Cardiac muscle cell (in vitro differentiated cells and primary cell): ENCODE measurements around the gene TNRC6C. TPM values are rescaled to one million over a fixed set of nuclear protein-coding genes. Genes with fewer than 3 reads are reported as not detected.

Source experiments
- DNase-seq, 2 donors: peaks; one replicate each; pipeline versions ENCODE4 v3.0.0 to v3.0.0-alpha.2; 2010 to 2017; ENCODE audit warnings: low read depth in 1 of 2, low spot score in 1 of 2
- H3K27ac ChIP-seq: fragments of 200-600 bp; sonication (generic); 2 replicates; pipeline ENCODE4 v1.5.1; 2016
- H3K27me3 ChIP-seq: fragments of 200-600 bp; sonication (generic); 2 replicates; pipeline ENCODE4 v1.6.0; 2016; ENCODE audit warnings: control low read depth
- H3K36me3 ChIP-seq: fragments of 200-600 bp; sonication (generic); 2 replicates; pipeline ENCODE4 v1.5.1; 2016; ENCODE audit warnings: control low read depth
- H3K4me1 ChIP-seq: fragments of 200-600 bp; sonication (generic); 2 replicates; pipeline ENCODE4 v1.8.1; 2017; ENCODE audit warnings: low read depth, mild to moderate bottlenecking, mixed run types
- H3K4me3 ChIP-seq: fragments of 200-600 bp; sonication (generic); 2 replicates; pipeline ENCODE4 v1.5.1; 2016; ENCODE audit warnings: mild to moderate bottlenecking
- H3K9me3 ChIP-seq: fragments of 200-600 bp; sonication (generic); 2 replicates; pipeline ENCODE4 v1.5.1; 2017; ENCODE audit warnings: low read depth, mild to moderate bottlenecking, control low read depth
- CTCF ChIP-seq: IDR thresholded peaks from 2 replicates; pipeline ENCODE4 v1.5.1; 2012; ENCODE audit warnings: low read depth, mild to moderate bottlenecking, low read length
- polyA plus RNA-seq: library from polyadenylated mRNA; unstranded; fragments of >200 nt; fragmentation: Nextera tagmentation; extraction: Ambion mirVana; gene quantifications from 2 replicates; pipeline ENCODE4 v1.2.1, GENCODE V29; 2016
- total RNA-seq: library from RNA; depleted of rRNA; stranded (reverse); fragments of >200 nt; gene quantifications from 2 replicates; pipeline ENCODE4 v1.2.3, GENCODE V29; 2016

The TNRC6C gene
- total and polyA plus RNA-seq, 2 experiments from 2014 or later: 6.5 to 13.3 TPM

GRCh38 chr17:78105101-78105500 is 146.6 kb downstream of the TNRC6C start:
- DNase-seq: no peak
- no peaks in the 10 kb centered on the region for H3K27me3 ChIP-seq
- H3K4me3 ChIP-seq: no peak overlapping the region
- TF ChIP-seq CTCF: no peak
- peaks cover 16% of the 10 kb centered on the region for H3K36me3 ChIP-seq
- peaks cover 9% of the 10 kb centered on the region for H3K4me1 ChIP-seq
- peak overlapping the region; percentile 63 for H3K27ac ChIP-seq
- no peaks in the 10 kb centered on the region for H3K9me3 ChIP-seq

GRCh38 chr17:78105551-78105950 is 147.0 kb downstream of the TNRC6C start:
- H3K27me3 ChIP-seq: no peaks in the 10 kb centered on the region
- peak overlapping the region; percentile 63 for H3K27ac ChIP-seq
- peaks cover 13% of the 10 kb centered on the region for H3K36me3 ChIP-seq
- H3K4me3 ChIP-seq: no peak overlapping the region
- no peak for DNase-seq
- peaks cover 11% of the 10 kb centered on the region for H3K4me1 ChIP-seq
- TF ChIP-seq CTCF: no peak
- H3K9me3 ChIP-seq: no peaks in the 10 kb centered on the region

- peaks cover 13% of the 10 kb centered on the region for H3K36me3 ChIP-seq
- peaks cover 12% of the 10 kb centered on the region for H3K4me1 ChIP-seq
- TF ChIP-seq CTCF: no peak
- no peaks in the 10 kb centered on the region for H3K27me3 ChIP-seq
- no peak overlapping the region for H3K27ac ChIP-seq
- H3K9me3 ChIP-seq: no peaks in the 10 kb centered on the region
- DNase-seq: no peak
- no peak overlapping the region for H3K4me3 ChIP-seq
Observed at GRCh38 chr17:78106211-78106610, 147.7 kb downstream of the TNRC6C start.

GRCh38 chr17:78107457-78107856 is 149.0 kb downstream of the TNRC6C start:
- no peak for DNase-seq
- H3K36me3 ChIP-seq: peaks cover 13% of the 10 kb centered on the region
- H3K4me3 ChIP-seq: no peak overlapping the region
- H3K9me3 ChIP-seq: no peaks in the 10 kb centered on the region
- no peaks in the 10 kb centered on the region for H3K27me3 ChIP-seq
- H3K27ac ChIP-seq: peak overlapping the region; percentile 71
- TF ChIP-seq CTCF: no peak
- H3K4me1 ChIP-seq: peaks cover 12% of the 10 kb centered on the region

- Histone ChIP-seq H3K4me3 (no peak overlapping the region), H3K36me3 (peaks cover 11% of the 10 kb centered on the region), H3K27me3 (no peaks in the 10 kb centered on the region), H3K9me3 (no peaks in the 10 kb centered on the region), H3K4me1 (peaks cover 12% of the 10 kb centered on the region), H3K27ac (peak overlapping the region; percentile 71)
- no peak for TF ChIP-seq CTCF
- no peak for DNase-seq
Observed at GRCh38 chr17:78107976-78108725, 149.6 kb downstream of the TNRC6C start.
